Hematopoietic multipotent progenitor cell treated with erythropoietin and hydrocortisone succinate and interleukin-3 and kit ligand, for 15 days (in vitro differentiated cells): Measurements from ENCODE around the gene EDDM3A.
"Not testable (repeated sequence)": the region's sequence is repeated elsewhere in the genome, so short reads cannot be mapped to it uniquely, and the experiment has no call there.

Source experiments
- DNase-seq: peaks from one replicate; pipeline ENCODE4 v3.0.0-alpha.2; 2015; ENCODE audit warnings: low spot score

Gene EDDM3A

DNA sequence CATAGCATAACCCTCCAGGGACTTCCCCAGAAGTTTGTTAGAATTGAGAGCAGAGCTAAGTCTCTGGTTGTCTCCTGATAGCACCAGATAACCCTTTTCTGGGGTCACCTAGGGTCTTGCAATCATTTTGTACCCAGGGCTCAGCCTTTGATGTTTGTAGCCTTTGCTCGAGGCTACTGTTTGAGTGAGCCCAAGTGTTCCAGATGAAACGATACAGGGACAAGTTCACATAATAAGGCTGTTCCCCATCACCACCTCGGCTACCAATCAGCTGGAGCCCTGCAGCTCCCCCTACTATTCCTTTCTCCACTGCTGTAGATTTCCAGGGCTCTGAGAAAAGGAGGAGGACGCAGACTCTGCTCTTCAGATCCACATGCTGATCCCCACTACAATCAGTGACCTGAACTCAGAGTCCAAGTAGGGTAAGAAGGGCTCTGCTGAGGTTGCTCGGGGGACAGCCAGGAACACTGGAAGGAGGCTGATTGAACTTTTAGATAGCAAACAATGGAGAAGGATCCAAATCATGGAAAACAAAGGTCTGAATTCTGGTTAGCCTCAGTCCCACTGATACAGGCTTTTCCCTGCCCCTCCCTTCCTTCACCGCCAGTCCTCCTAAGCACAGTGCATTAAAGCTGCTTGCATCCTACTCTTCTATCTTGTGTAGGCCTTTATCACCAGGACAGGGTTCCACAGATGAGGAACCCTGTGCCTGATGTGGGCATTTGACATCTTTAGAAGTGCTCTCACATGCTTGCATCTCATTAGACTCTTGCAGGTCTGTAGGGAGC lies at the start of gene EDDM3A:
EDDM3A (plus strand) TSS at position 317 of the 788 bp plus-strand sequence. CDS start 1,694 bp downstream, outside the sequence.
- no peak for DNase-seq

- no peak for DNase-seq
Observed at GRCh38 chr14:20696764-20697163, 48.9 kb upstream of the EDDM3A start.

DNA sequence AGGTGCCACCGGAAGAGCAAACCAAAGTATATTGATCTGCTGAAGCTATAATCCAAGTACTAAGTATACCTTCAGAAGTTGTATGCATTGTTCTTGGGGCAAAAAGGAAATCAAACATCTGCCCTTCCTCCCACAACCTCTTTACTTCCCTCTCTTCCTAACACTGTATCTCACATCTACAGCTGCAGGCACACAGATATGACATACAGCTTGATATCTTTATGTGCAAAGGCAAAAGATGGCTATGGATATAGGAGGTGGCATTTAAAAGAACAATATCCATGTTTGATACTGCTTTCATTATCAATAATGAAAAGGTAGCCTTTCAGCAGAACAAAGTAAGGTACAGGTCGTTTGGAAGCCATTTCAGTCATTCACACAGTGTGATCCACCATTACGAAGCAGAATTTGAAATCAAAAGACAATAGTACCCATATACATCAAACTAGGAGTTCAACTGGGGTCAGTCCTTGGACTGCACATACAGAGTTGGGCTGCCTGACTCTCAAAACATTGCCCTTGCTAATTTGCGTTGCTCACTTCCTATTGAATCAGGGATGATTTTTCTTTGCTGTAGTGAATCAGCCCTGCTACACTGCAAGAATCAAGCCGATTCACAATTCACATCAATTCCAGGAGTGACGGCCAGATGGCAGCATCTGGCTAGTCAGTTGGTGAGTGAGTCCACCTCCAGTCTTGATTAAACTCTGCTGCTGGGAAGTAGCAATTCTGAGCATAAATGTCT lies 48.2 kb upstream of the EDDM3A start:
- DNase-seq, result peak; percentile 82

DNA sequence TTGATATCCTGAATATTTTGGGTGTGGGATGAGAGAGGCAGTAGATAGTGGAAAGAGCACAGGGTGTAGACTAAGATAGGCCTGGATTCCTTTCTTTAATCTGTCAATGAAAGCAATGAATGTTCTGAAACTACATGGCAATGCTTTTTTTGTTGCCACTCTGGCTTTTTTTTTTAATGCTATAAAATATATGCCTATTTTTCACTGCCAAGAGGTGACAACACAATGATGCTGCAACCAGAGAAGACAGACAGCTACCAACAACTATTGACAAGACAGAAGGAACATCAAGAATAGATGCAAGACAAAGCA lies 47.7 kb upstream of the EDDM3A start:
- DNase-seq, result no peak

GRCh38 chr14:20698934-20699333 lies 46.8 kb upstream of the EDDM3A start:
- DNase-seq, result no peak

GRCh38 chr14:20699931-20700330 lies 45.8 kb upstream of the EDDM3A start:
- no peak for DNase-seq

DNA sequence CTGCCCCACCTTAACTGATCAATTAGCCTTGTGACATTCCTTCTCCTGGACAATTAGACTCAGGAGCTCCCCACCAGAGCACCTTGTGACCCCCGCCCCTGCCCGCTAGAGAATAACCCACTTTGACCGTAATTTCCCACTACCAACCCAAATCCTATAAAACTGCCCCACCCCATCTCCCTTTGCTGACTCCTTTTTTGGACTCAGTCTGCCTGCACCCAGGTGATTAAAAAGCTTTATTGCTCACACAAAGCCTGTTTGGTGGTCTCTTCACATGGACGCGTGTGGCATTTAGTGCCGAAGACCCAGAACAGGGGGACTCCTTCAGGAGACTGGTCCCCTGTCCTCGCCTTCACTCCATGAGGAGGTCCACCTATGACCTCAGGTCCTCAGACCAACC lies 44.7 kb upstream of the EDDM3A start:
- not testable (repeated sequence) for DNase-seq

- no peak for DNase-seq
Observed at GRCh38 chr14:20706657-20707355, 38.9 kb upstream of the EDDM3A start.

DNA sequence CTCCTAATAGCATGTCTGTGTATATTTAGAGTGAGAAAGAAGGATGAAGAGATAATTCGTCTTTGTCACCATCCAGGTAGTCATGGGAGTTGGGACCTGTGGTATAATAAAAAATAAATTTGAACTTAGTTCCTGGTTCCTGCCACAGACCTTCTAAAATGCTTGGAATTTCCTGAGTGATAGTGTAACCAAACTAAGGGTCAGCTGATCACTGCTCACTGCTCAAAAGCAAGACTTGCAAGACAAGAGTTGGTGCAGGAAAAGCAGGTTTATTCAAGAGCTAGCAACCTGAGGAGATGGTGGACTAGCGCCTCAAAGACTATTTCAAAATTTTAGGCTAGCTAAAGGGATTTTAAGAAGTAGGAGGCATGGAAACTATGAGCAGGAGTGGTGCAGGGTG lies 38.1 kb upstream of the EDDM3A start:
- DNase-seq, result no peak

DNA sequence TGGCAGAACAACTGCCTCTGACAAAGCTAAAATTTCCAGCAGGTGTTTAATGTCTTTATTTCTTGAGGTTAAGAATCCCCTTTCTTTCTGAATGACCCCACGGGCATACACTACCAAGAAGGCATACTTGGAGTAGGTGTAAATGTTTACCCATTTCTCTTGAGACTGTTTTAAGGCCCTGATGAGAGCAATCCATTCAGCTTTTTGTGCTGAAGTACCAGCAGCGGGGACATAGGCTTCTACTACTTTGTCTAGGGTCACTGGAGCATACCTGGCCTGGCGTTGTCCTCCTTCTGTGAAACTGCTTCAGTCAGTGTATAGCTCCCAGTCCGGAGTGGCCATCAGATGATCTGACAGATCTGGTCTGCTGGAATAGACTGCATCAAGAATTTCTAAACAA lies 34.4 kb upstream of the EDDM3A start:
- peak; percentile 35 for DNase-seq

GRCh38 chr14:20711685-20712084 lies 34.0 kb upstream of the EDDM3A start:
- peak; percentile 70 for DNase-seq

DNA sequence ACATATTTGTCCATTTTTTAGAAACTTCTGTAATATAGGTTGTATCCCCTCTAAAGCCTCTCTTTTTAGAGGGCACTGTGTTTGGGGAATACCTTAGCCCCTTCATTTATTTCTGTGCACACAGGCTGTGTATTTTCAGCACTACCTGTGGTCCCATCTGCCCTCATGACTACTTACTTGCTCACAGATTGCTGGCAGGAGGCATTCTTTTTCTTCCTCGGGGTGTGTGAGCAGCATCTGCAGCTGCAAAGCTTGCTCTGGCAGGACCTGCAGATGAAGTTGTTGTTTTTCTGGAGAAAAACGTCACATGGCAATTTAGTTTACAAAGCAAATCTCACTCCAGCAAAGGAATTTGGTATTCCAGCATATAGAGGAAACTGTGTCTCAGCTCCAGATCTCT lies 32.8 kb upstream of the EDDM3A start:
- no peak for DNase-seq

DNA sequence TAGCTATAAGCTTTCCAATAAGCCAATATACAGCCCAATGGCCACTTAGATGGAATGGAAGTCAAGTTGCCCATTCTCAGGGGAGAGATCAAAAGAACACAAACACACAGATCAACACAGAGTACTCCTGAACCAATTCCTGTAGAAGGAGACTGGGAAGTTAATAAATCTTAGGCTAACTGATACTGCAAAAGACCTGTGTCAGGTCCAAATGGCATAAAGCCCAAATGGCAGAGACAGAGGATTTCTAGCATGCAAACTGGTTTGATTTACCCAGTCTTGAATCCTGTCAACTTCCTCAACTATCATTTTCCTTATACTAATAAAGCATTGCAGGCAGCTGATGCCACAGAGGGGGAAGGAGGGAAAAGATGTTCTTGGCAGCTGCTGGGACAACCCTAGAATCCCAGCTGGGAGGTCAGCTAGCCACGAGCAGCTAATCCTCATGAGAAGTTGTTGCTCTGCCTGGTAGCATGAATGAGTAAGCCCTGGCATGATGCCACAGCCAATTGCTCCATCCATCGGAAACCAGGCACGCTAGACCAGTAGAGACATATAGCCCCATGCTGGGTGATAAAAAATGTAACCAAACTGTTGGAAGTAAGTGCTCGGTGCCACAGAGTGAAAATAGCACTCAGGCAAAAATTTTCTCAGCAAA lies 31.0 kb upstream of the EDDM3A start:
- no peak for DNase-seq

GRCh38 chr14:20719777-20720176 lies 25.9 kb upstream of the EDDM3A start:
- DNase-seq, result no peak

GRCh38 chr14:20720741-20721140 lies 24.9 kb upstream of the EDDM3A start:
- DNase-seq, result no peak

DNA sequence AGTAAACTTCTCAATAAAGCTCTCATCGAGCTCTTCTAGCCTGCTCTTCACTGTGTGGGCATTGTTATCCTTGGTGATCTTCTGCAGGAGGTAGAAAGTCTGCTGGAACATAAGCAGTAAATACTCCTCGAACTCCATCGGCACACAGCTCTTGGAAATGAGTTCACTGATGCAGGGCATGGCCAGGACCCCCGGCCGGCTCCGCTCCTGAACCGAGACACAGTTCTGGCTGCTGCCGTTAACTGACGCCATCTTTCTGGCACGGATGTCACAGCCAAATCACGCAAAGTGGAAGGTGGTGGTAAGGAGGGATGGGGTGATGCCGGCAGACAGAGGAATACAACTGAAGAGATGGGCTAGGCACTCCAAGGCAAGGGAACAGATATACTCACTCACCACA lies 23.7 kb upstream of the EDDM3A start:
- DNase-seq, result no peak

DNA sequence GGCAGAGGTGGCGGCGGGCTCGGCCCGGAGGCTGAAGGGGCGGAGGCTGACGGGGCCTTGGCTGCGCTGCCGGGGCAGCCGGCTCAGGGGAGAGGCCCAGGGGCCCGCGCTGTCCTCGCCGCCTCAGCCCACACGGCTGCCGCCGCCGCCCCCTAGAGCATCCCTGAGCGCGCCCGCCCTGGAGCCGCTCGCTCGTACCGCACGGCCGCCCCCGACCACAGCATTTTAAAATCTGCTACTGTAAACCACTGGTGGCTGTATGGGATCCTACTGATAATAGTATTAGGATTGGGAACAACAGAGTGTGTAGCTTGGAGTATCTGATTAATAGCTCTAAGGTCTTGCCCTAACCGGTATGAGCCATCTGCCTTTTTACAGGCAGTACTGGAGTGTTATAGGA lies 22.2 kb upstream of the EDDM3A start:
- DNase-seq, result no peak

- not testable (repeated sequence) for DNase-seq
Observed at GRCh38 chr14:20726121-20726520, 19.6 kb upstream of the EDDM3A start.

- no peak for DNase-seq
Observed at GRCh38 chr14:20726531-20726930, 19.2 kb upstream of the EDDM3A start.

DNA sequence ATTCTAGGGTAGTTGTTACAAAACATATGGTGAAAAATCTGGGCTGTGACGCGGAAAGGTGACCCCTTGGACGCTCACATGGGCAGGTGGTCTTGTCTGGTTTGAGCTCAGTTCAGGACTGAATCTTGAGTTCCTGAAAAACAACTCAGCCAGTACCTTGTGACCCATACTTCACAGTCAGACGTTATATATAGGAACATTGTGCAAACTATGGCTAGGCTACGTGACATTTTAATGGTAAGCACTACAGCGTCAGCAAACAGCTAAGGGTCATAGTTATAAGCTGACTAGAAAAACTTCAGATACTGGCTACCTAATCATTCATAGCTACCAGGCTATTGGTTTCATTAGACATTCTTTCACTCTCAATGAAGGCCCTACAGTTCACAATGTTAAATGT lies 14.8 kb upstream of the EDDM3A start:
- no peak for DNase-seq

DNA sequence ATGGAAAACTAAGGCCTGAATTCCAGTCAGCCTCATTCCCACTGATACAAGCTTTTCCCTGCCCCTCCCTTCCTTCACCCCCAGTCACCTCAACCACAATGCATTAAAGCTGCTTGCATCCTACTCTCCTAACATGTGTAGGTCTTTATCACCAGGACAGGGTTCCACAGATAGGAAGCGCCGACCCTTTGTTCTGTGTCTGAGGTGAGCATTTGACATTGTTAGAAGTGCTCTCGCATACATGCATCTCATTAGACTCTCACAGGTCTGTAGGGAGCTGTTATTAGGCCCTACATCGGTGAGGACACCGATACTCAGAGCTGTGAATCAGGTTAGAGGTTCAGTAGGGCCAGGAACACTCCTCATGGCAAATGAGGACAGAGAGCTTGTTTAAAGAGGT lies 13.2 kb upstream of the EDDM3A start:
- DNase-seq, result no peak

DNA sequence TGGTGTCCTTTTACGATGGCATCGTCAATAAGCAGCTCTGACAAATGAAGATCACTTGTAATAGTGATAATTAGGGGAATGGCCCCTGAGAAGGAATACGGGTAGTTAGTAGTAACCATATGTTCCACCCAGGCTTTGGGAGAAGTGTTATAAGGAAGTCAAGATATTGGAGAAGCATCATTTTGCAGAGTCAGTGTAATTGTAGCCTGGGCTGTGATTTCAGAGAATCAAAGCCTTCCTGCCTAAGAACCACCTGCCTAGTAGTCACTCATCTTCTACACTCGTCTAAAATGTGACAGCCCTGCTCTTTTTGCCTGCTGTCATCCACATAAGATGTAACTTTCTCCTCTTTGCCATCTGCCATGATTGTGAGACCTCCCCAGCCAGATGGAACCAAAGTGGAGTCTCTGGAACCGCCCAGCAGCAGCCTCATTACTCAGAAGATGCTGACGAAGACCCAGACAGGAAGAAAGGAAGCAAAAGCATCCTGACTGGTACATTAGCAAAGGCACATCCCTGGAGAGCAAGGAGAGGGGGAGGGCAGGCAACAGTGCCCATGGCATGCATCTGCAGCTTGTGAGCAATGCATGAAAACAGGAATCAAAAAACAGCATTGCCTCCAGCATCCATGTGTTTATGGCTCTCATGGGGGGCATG lies 12.6 kb upstream of the EDDM3A start:
- DNase-seq, result no peak
